AG04450 (cell line): Measurements from ENCODE around the gene CLCNKB. TPM values are rescaled to one million over a fixed set of nuclear protein-coding genes. Genes with fewer than 3 reads are reported as not detected.

Source experiments
- CTCF ChIA-PET: fragments of 300-600, 350-600 bp; formaldehyde crosslinking; extraction: SDS; loops from one replicate; lab custom pipeline; 2022; ENCODE audit warnings: antibody characterized with exemption, inconsistent platforms; lab: Charles Lee
- POLR2A ChIA-PET: fragments of 350-600 bp; formaldehyde crosslinking; extraction: SDS; loops from one replicate; lab custom pipeline; 2021; ENCODE audit warnings: antibody characterized with exemption, inconsistent platforms; lab: Yijun Ruan, JAX
- DNase-seq: peaks from one replicate; pipeline ENCODE4 v3.0.0-alpha.2; 2011; ENCODE audit warnings: low read depth, low spot score
- H3K27ac ChIP-seq: one replicate; pipeline ENCODE4 v1.5.1; 2012; ENCODE audit warnings: low read depth, low read length, control low read depth
- H3K27me3 ChIP-seq: one replicate; pipeline ENCODE4 v1.6.0; 2012; ENCODE audit warnings: low read length; ENCODE audit not compliant: control insufficient read depth, insufficient read depth
- H3K4me3 ChIP-seq: 2 replicates; pipeline ENCODE4 v1.5.1; 2011; ENCODE audit warnings: mild to moderate bottlenecking, low read depth, low read length, control low read depth
- H3K9me3 ChIP-seq: 2 replicates; pipeline ENCODE4 v1.5.1; 2012; ENCODE audit warnings: low read length; ENCODE audit not compliant: control insufficient read depth, insufficient read depth
- CTCF ChIP-seq: IDR thresholded peaks from 2 replicates; pipeline ENCODE4 v1.5.1; 2011; ENCODE audit warnings: low read depth, low read length, control low read depth, inconsistent platforms
- polyA plus RNA-seq: library from polyadenylated mRNA; depleted of rRNA; stranded (reverse); fragments of >200 nt; gene quantifications from 2 replicates; pipeline ENCODE4 v1.2.3, GENCODE V29; 2011

CLCNKB gene
- polyA plus RNA-seq, 1 experiment = 0.21 TPM

GRCh38 chr1:16068356-16069270, 25.0 kb downstream of the CLCNKB start:
- no peak for TF ChIP-seq CTCF
- POLR2A ChIA-PET = no interaction called here
- H3K27ac ChIP-seq = no peak overlapping the region

GRCh38 chr1:16070640-16071355, 27.2 kb downstream of the CLCNKB start:
- POLR2A ChIA-PET = no interaction called here
- CTCF ChIA-PET = interaction anchor here (0.8 to 1.9 kb wide), 3 partner anchors 8 to 63 kb away, joined by 3 to 5 read pairs (median 3); no protein-coding TSS in a partner anchor
- TF ChIP-seq CTCF = no peak
- Histone ChIP-seq H3K9me3 (no peaks in the 10 kb centered on the region; the same call in 1 of the 2 replicates), H3K4me3 (no peak overlapping the region), H3K27me3 (peaks cover 17% of the 10 kb centered on the region), H3K27ac (no peak overlapping the region)
- DNase-seq = no peak

More at GRCh38 chr1:16068356-16069270, 25.0 kb downstream of the CLCNKB start:
- CTCF ChIA-PET = interaction anchor here (0.6 to 1.8 kb wide), 4 partner anchors 10 to 253 kb away, joined by 3 to 6 read pairs (median 4); no protein-coding TSS in a partner anchor
- DNase-seq = no peak
- Histone ChIP-seq H3K4me3 (no peak overlapping the region), H3K9me3 (no peaks in the 10 kb centered on the region; the same call in 1 of the 2 replicates), H3K27me3 (peaks cover 25% of the 10 kb centered on the region)

GRCh38 chr1:16071614-16072013, 28.0 kb downstream of the CLCNKB start:
- no peak for DNase-seq
- POLR2A ChIA-PET = no interaction called here
- CTCF ChIA-PET = interaction anchor here (1.9 to 14.4 kb wide), 2 partner anchors 15 to 114 kb away, joined by 5 to 407 read pairs; no protein-coding TSS in a partner anchor

DNA sequence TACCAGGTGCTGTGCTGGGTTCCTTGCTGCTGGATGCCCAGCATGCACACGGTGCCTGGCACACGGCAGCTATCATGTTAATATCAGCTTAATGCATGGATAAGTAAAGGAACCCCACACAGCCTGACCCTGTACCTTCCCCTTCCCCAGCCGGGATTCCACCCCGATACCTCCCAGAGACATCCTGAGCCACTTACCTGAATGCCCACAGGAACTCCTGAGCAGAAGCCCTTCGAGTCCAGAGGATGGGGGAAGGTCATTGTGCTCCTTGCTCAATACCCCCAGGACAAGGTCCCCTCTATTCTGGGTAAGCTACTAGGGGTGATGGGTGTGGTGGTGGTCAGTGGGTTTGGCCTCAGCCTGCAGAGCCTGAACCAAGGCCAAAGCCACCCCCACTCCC, 28.5 kb downstream of the CLCNKB start:
- no peak for DNase-seq

More at GRCh38 chr1:16071614-16072013, 28.0 kb downstream of the CLCNKB start:
- no peak for TF ChIP-seq CTCF
- peaks cover 17% of the 10 kb centered on the region for H3K27me3 ChIP-seq
- H3K27ac ChIP-seq = no peak overlapping the region
- H3K9me3 ChIP-seq = no peaks in the 10 kb centered on the region; the same call in 1 of the 2 replicates
- no peak overlapping the region for H3K4me3 ChIP-seq

More for the DNA sequence above, 28.5 kb downstream of the CLCNKB start:
- Histone ChIP-seq H3K27ac (no peak overlapping the region), H3K9me3 (no peaks in the 10 kb centered on the region; the same call in 1 of the 2 replicates), H3K27me3 (peaks cover 14% of the 10 kb centered on the region), H3K4me3 (no peak overlapping the region)
- CTCF ChIA-PET = interaction anchor here (0.5 to 14.4 kb wide), 5 partner anchors 16 to 206 kb away, joined by 4 to 407 read pairs (median 5); no protein-coding TSS in a partner anchor
- POLR2A ChIA-PET = interaction anchor here (0.6 kb wide), 1 partner anchor 270 kb away, joined by 8 read pairs; no protein-coding TSS in a partner anchor
- no peak for TF ChIP-seq CTCF
